ENCODE results near the gene ROR1. TPM values are rescaled to one million over a fixed set of nuclear protein-coding genes. Genes with fewer than 3 reads are reported as not detected.

The ROR1 gene
- polyA plus RNA-seq, 1 of the 3 experiments (the other 2 are of a cell fraction), result 4.0 TPM

GRCh38 chr1:64129701-64130100 lies 355.9 kb downstream of the ROR1 start (continued):
- TF ChIP-seq TCF12 (IDR thresholded peaks at IDR 0.05), result no peak
- TF ChIP-seq TAF1 (IDR thresholded peaks at IDR 0.05; ENCODE audit: borderline replicate concordance, low read depth, low read length), result no peak
- TF ChIP-seq CTCF (IDR thresholded peaks at IDR 0.05), result no peak

DNA sequence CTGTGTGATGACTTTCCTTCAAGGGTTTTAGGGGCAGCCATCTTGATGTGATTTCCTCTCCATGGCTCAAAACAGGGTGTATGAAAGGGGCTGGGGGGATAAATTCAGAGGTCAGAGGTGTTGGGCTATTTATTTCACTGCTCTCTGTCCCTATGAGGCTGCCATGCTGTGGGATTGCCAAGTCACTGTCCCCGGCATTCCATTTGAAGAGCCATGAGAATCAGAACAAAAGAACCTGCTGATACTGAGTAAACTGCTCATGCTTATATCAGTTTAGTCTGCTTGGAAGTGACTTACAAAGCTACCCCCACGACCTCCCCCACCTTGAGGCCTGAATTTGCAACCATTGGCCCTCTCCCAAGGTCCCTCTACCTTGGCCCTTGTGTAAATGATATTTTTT lies 357.3 kb downstream of the ROR1 start:
- no peaks in the 10 kb centered on the region for H3K27me3 ChIP-seq (ENCODE audit: insufficient read depth)
- no peak overlapping the region for H3K4me3 ChIP-seq (ENCODE audit: low read depth in 2 of 2, low read length in 1 of 2)
- no peak for DNase-seq
- no peaks in the 10 kb centered on the region for H3K79me2 ChIP-seq (ENCODE audit: insufficient read depth)
- ChIA-PET CTCF (interaction anchor here (1.0 to 1.8 kb wide), 2 partner anchors 11 to 457 kb away, joined by 4 to 5 read pairs; no protein-coding TSS in a partner anchor), POLR2A (no interaction called here)
- no peak overlapping the region for H2AFZ ChIP-seq (ENCODE audit: low read depth)
- no peak overlapping the region for H3K9ac ChIP-seq
- H4K20me1 ChIP-seq (ENCODE audit: insufficient read depth), result no peaks in the 10 kb centered on the region
- no peak for TF ChIP-seq RCOR1 (IDR thresholded peaks at IDR 0.05; ENCODE audit: low read length)
- TF ChIP-seq GABPA (IDR thresholded peaks at IDR 0.05; ENCODE audit: low read depth), result no peak
- no peak for TF ChIP-seq TCF12 (IDR thresholded peaks at IDR 0.05)
- no peak for TF ChIP-seq CHD2 (IDR thresholded peaks at IDR 0.05; ENCODE audit: low read length, partially characterized antibody)
- TF ChIP-seq GATA2 (CRISPR knock-in tag; IDR thresholded peaks at IDR 0.05), result no peak
- TF ChIP-seq USF2 (IDR thresholded peaks at IDR 0.05; ENCODE audit: borderline replicate concordance, low read depth, low read length), result no peak
- no peak for TF ChIP-seq ZBTB33 (IDR thresholded peaks at IDR 0.05; ENCODE audit: borderline replicate concordance, low read depth)
- TF ChIP-seq TAF1 (IDR thresholded peaks at IDR 0.05; ENCODE audit: borderline replicate concordance, low read depth, low read length), result no peak
- no peak for TF ChIP-seq REST (IDR thresholded peaks at IDR 0.05; ENCODE audit: low read depth, low read length)
- no peak for TF ChIP-seq EP300 (IDR thresholded peaks at IDR 0.05; ENCODE audit: borderline replicate concordance in 1 of 2, low read depth in 1 of 2, low read length in 1 of 2)
- TF ChIP-seq SIN3A (IDR thresholded peaks at IDR 0.05; ENCODE audit: borderline replicate concordance, low read depth, low read length), result no peak
- TF ChIP-seq MXI1 (IDR thresholded peaks at IDR 0.05; ENCODE audit: low read depth, low read length), result no peak
- no peak for TF ChIP-seq YY1 (IDR thresholded peaks at IDR 0.05; ENCODE audit: low read depth)
- H3K4me2 ChIP-seq, result no peak overlapping the region
- H3K36me3 ChIP-seq (replicated peaks in 1 of 2; ENCODE audit: control insufficient read depth in 1 of 2, insufficient read depth in 2 of 2, low read length in 1 of 2), result no peaks in the 10 kb centered on the region
- peaks cover 9% of the 10 kb centered on the region for H3F3A ChIP-seq (replicated peaks; ENCODE audit: insufficient read depth)
- H3K9me3 ChIP-seq, result no peaks in the 10 kb centered on the region
- peaks cover 0 to 10% of the 10 kb centered on the region in 2 experiments; a peak in 3 of 4 replicates for H3K4me1 ChIP-seq (ENCODE audit: control insufficient read depth in 1 of 2, insufficient read depth in 2 of 2, low read depth in 1 of 2, low read length in 1 of 2)
- H3K27ac ChIP-seq (ENCODE audit: low read depth in 2 of 2, low read length in 1 of 2), result no peak overlapping the region
- H3K9me2 ChIP-seq, result no peaks in the 10 kb centered on the region
- WGBS (ENCODE audit: low lambda C conversion rate), result 75% methylated on average over 2 of the region's 2 CpGs
